Measurements from ENCODE around the gene IDH3B. TPM values are rescaled to one million over a fixed set of nuclear protein-coding genes. Genes with fewer than 3 reads are reported as not detected.
A peak's percentile ranks its signal among the peaks of the same experiment; 100 is the strongest.

Gene IDH3B
- total and polyA plus RNA-seq, 2 of the 8 experiments (the other 6 are each of a cell fraction or from before 2014, with no cell fraction given), result 110 to 167 TPM

GRCh38 chr20:2691663-2692035, 27.6 kb upstream of the IDH3B start:
- FAIRE-seq (no peak), DNase-seq (ENCODE audit: low read depth in 1 of 2, low spot score in 2 of 2) (no peak)
- no peak overlapping the region for H3K4ac ChIP-seq (replicated peaks; ENCODE audit: insufficient read length, low read depth, low read length)
- H3K9ac ChIP-seq (replicated peaks in 1 of 4; ENCODE audit: extremely low read depth in 1 of 4, low read depth in 3 of 4, low read length in 3 of 4), result no peak overlapping the region
- 41% methylated on average over 10 of the region's 10 CpGs; no CpG with 5 or more reads in 1 of the 2 experiments for WGBS, 2 experiments (ENCODE audit: extremely low coverage in 1 of 2, insufficient coverage in 1 of 2, insufficient read length in 1 of 2, insufficient replicate concordance in 2 of 2, low coverage in 1 of 2, low lambda C conversion rate in 2 of 2, missing lambda C conversion rate in 1 of 2)
- peak overlapping the region; percentile 50; the same call in 1 of the 2 replicates for H2BK12ac ChIP-seq (ENCODE audit: low read depth, low read length)
- H3K79me1 ChIP-seq (ENCODE audit: low read depth, low read length), result no peaks in the 10 kb centered on the region
- H2AK5ac ChIP-seq (ENCODE audit: low read depth, low read length), result peak overlapping the region; percentile 53; the same call in 1 of the 2 replicates
- POLR2A ChIA-PET (ENCODE audit: partially characterized antibody), result interaction anchor here (0.7 kb wide), 1 partner anchor 167 kb away, joined by 3 read pairs; no protein-coding TSS in a partner anchor
- no peak overlapping the region for H2BK120ac ChIP-seq (replicated peaks; ENCODE audit: low read depth, low read length)
- H3K27me3 ChIP-seq (replicated peaks in 1 of 4; ENCODE audit: control insufficient read depth in 3 of 4, extremely low read depth in 1 of 4, insufficient read depth in 3 of 4, low read length in 3 of 4), result peaks cover 54 to 79% (median 75%) of the 10 kb centered on the region in 4 experiments
- H4K5ac ChIP-seq (ENCODE audit: insufficient read length, low read depth, low read length), result no peak overlapping the region
- no peak overlapping the region for H2BK5ac ChIP-seq (ENCODE audit: low read depth, low read length)
- peaks cover 5 to 9% of the 10 kb centered on the region in 2 experiments for H4K20me1 ChIP-seq (replicated peaks in 1 of 2; ENCODE audit: control insufficient read depth in 1 of 2, insufficient read depth in 2 of 2, low read length in 2 of 2)
- H2BK20ac ChIP-seq (ENCODE audit: low read length), result no peak overlapping the region
- H4K91ac ChIP-seq (replicated peaks; ENCODE audit: insufficient read length, low read length), result no peak overlapping the region
- TF ChIP-seq SP4 (IDR thresholded peaks at IDR 0.05; ENCODE audit: low read length) (no peak), CTBP2 (IDR thresholded peaks at IDR 0.05; ENCODE audit: borderline replicate concordance, insufficient read depth, insufficient read length, low read length) (no peak), HDAC2 (IDR thresholded peaks at IDR 0.05; ENCODE audit: borderline replicate concordance in 1 of 2, low read depth in 2 of 2, low read length in 2 of 2) (no peak)
- H3K4me1 ChIP-seq (replicated peaks in 1 of 4; ENCODE audit: control insufficient read depth in 3 of 4, insufficient read depth in 4 of 4, low read length in 3 of 4), result peaks cover 3 to 29% (median 11%) of the 10 kb centered on the region in 4 experiments
- H4K8ac ChIP-seq (ENCODE audit: extremely low read depth, insufficient read depth, low read length), result no peak overlapping the region
- H3K18ac ChIP-seq (ENCODE audit: extremely low read depth, low read length), result 0 out of 2 replicates have a peak overlapping the region, but pooled peaks have one; percentile 19
- H3K4me3 ChIP-seq (ENCODE audit: extremely low read depth in 1 of 4, insufficient read depth in 2 of 4, low read depth in 3 of 4, low read length in 4 of 4), result peak overlapping the region in 3 of 4 experiments; percentile 21 to 55 (median 37); a peak in 4 of 8 replicates
- H3K14ac ChIP-seq (ENCODE audit: insufficient read length), result no peak overlapping the region
- H2BK15ac ChIP-seq (ENCODE audit: low read length), result peak overlapping the region; percentile 81; the same call in 1 of the 2 replicates
- CTCF ChIA-PET (ENCODE audit: partially characterized antibody), result interaction anchor here (1.2 to 9.2 kb wide), 5 partner anchors 12 to 61 kb away, joined by 3 to 151 read pairs (median 4); no protein-coding TSS in a partner anchor
- H2AFZ ChIP-seq (ENCODE audit: low read length), result no peak overlapping the region; the same call in 1 of the 2 replicates
- no peaks in the 10 kb centered on the region for H3K9me3 ChIP-seq (ENCODE audit: insufficient read depth in 2 of 2, low read depth in 1 of 2, low read length in 1 of 2)
- H3K79me2 ChIP-seq (ENCODE audit: control insufficient read depth in 1 of 2, insufficient read depth in 2 of 2, low read length in 2 of 2), result no peaks in the 10 kb centered on the region
- no peaks in the 10 kb centered on the region; a peak in 1 of 8 replicates for H3K36me3 ChIP-seq (ENCODE audit: control insufficient read depth in 2 of 4, insufficient read depth in 4 of 4, low read length in 3 of 4)
- peaks cover 3% of the 10 kb centered on the region; the same call in 1 of the 2 replicates for H3K23me2 ChIP-seq (ENCODE audit: low read depth, low read length)
- H3K27ac ChIP-seq (ENCODE audit: low read depth, low read length), result no peak overlapping the region
- H3K56ac ChIP-seq (replicated peaks; ENCODE audit: insufficient read length, low read depth, low read length), result no peak overlapping the region
- peak overlapping the region; percentile 68 to 70 for H3K4me2 ChIP-seq (ENCODE audit: insufficient read depth in 1 of 2, low read depth in 2 of 2, low read length in 2 of 2)
- H3K23ac ChIP-seq (ENCODE audit: insufficient read length), result no peak overlapping the region

All from H1 (cell line).